ENCODE results near the gene ACSM5.

ACSM5 gene

DNA sequence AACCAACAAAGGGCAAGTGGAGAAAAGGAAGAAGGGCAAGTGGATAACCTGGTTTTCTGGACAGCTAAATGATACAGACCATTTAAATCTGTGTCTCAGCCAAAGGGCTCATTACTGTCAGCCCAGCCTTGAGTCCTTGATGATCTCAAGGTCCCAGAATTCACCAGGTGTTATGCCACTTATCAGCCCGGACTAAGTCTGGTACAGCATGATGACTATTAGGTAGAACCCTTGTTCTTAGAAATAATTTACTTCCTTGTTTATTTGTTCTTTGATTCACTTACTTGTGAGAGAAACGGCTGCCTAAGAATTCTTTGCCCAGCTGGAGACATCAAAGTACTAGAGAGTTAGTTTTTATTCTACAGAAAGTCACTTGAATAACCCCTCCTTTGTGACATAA, 8.3 kb upstream of the ACSM5 start:
- H3K27ac ChIP-seq: no peak overlapping the region
- H3K36me3 ChIP-seq (replicated peaks): no peaks in the 10 kb centered on the region
- TF ChIP-seq, protein P1, sequence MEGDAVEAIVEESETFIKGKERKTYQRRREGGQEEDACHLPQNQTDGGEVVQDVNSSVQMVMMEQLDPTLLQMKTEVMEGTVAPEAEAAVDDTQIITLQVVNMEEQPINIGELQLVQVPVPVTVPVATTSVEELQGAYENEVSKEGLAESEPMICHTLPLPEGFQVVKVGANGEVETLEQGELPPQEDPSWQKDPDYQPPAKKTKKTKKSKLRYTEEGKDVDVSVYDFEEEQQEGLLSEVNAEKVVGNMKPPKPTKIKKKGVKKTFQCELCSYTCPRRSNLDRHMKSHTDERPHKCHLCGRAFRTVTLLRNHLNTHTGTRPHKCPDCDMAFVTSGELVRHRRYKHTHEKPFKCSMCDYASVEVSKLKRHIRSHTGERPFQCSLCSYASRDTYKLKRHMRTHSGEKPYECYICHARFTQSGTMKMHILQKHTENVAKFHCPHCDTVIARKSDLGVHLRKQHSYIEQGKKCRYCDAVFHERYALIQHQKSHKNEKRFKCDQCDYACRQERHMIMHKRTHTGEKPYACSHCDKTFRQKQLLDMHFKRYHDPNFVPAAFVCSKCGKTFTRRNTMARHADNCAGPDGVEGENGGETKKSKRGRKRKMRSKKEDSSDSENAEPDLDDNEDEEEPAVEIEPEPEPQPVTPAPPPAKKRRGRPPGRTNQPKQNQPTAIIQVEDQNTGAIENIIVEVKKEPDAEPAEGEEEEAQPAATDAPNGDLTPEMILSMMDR (IDR thresholded peaks at IDR 0.05; ENCODE audit: low read depth, low read length, missing control alignments): no peak
- H3K27me3 ChIP-seq (replicated peaks): no peaks in the 10 kb centered on the region
- no peak for DNase-seq
- in situ Hi-C loops (cut with HindIII; ENCODE audit: low pct_ligation_motif_present, low sequenced_read_pairs): no loop called here
- no peak overlapping the region for H3K4me3 ChIP-seq (ENCODE audit: low read depth, low read length)

DNA sequence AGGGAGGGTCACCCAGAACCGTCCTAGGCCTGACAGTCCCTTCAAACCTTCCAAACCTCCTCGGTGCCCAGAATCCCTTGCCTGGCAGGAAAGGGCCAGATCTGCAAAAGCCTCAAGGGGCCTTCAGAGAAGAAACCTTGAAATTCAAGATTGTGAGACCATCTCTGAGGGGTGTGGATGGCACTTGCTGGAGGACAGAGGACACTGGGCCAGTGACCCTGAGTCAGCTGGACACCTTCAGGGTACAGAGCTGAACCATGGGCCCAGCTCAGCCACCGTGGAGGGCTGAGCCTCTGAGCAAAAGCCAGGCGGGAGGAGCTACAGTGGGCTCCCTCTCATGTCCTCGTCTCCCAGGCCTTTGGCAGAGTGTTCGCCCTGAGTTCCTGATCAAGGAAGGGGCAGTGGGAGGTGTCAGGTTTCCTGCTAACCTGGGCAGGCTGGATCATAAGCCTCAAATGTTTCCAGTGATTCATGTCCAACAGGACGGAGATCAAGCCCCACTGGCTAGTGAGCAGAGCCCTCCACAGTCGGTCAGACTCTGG, 7.8 kb upstream of the ACSM5 start:
- Histone ChIP-seq H3K27me3 (replicated peaks) (no peaks in the 10 kb centered on the region), H3K27ac (no peak overlapping the region), H3K36me3 (replicated peaks) (no peaks in the 10 kb centered on the region), H3K4me3 (ENCODE audit: low read depth, low read length) (no peak overlapping the region)
- TF ChIP-seq, protein P1 (IDR thresholded peaks at IDR 0.05; ENCODE audit: low read depth, low read length, missing control alignments): no peak
- in situ Hi-C loops (cut with HindIII; ENCODE audit: low pct_ligation_motif_present, low sequenced_read_pairs): no loop called here
- no peak for DNase-seq

GRCh38 chr16:20402651-20403050, 6.7 kb upstream of the ACSM5 start:
- Histone ChIP-seq H3K36me3 (replicated peaks) (no peaks in the 10 kb centered on the region), H3K4me3 (ENCODE audit: low read depth, low read length) (no peak overlapping the region), H3K27me3 (replicated peaks) (no peaks in the 10 kb centered on the region), H3K27ac (no peak overlapping the region)
- in situ Hi-C loops (cut with HindIII; ENCODE audit: low pct_ligation_motif_present, low sequenced_read_pairs): no loop called here
- TF ChIP-seq, protein P1 (IDR thresholded peaks at IDR 0.05; ENCODE audit: low read depth, low read length, missing control alignments): no peak
- DNase-seq: no peak

DNA sequence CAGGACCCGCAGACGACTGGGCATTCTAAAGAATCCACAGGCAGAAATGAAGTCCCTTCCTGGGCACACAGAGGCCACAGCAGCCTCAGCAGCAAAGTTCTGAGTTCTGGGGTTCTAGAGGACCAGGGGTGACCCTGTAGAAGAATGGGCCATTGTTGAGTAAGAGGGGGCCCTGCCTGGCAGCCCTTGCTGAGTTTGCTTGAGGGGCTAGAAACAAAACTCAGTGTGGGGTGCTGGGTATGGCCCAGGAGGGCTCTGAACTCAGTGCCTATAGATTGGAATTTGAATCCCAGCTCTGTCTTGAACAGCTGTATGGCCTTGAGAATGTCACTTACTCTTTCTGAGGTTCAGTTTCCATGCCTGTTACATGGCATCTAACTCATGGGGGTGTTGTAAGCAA, 4.7 kb upstream of the ACSM5 start, which contains the start of gene PDILT:
PDILT (minus strand) TSS at position 101 of the 400 bp plus-strand sequence. CDS start 5,437 bp downstream, outside the sequence.
- in situ Hi-C loops (cut with HindIII; ENCODE audit: low pct_ligation_motif_present, low sequenced_read_pairs): no loop called here
- H3K4me3 ChIP-seq (ENCODE audit: low read depth, low read length): no peak within 1 kb of the TSS
- TF ChIP-seq, protein P1 (IDR thresholded peaks at IDR 0.05; ENCODE audit: low read depth, low read length, missing control alignments): no peak
- H3K36me3 ChIP-seq (replicated peaks): no peaks in the 10 kb centered on the region
- no peak within 1 kb of the TSS for H3K27ac ChIP-seq
- no peak for DNase-seq
- no peaks in the 10 kb centered on the region for H3K27me3 ChIP-seq (replicated peaks)

DNA sequence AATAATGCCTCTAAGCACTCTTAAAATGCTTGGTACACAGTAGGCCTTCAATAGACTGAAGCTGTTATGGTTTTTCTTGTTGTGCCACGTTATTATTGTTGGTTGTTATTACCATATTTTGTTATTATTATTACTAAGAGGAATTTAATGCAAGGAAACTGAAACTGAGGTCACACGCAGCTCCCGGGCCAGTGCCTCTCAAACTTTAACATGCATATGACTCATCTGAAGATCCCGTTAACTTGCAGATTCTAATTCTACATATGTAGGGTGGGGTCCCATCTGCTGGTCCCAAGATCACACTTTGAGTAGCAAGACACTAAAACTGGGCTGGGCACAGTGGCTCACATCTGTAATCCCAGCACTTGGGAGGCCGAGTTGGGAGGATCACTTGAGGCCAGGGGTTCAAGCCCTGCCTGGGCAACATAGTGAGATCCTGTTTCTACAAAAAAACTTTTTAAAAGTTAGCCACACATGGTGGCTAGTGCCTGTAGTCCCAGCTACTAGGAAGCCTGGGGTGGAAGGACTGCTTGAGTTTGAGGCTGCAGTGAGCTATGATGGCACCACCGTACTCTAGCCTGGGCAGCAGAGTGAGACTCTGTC, 888 bp downstream of the ACSM5 start:
- H3K27me3 ChIP-seq (replicated peaks): no peaks in the 10 kb centered on the region
- no peak overlapping the region for H3K4me3 ChIP-seq (ENCODE audit: low read depth, low read length)
- in situ Hi-C loops (cut with HindIII; ENCODE audit: low pct_ligation_motif_present, low sequenced_read_pairs): no loop called here
- H3K36me3 ChIP-seq (replicated peaks): no peaks in the 10 kb centered on the region
- peak; percentile 4 for DNase-seq
- no peak overlapping the region for H3K27ac ChIP-seq
- TF ChIP-seq, protein P1 (IDR thresholded peaks at IDR 0.05; ENCODE audit: low read depth, low read length, missing control alignments): no peak

- Histone ChIP-seq H3K27me3 (replicated peaks) (no peaks in the 10 kb centered on the region), H3K36me3 (replicated peaks) (no peaks in the 10 kb centered on the region), H3K4me3 (ENCODE audit: low read depth, low read length) (no peak overlapping the region), H3K27ac (no peak overlapping the region)
- TF ChIP-seq, protein P1 (IDR thresholded peaks at IDR 0.05; ENCODE audit: low read depth, low read length, missing control alignments): no peak
- no peak for DNase-seq
- in situ Hi-C loops (cut with HindIII; ENCODE audit: low pct_ligation_motif_present, low sequenced_read_pairs): no loop called here
Observed at GRCh38 chr16:20411055-20411454, 1.7 kb downstream of the ACSM5 start.
